Vagina (tissue), 2 donors: ENCODE results near the gene RADX. TPM values are rescaled to one million over a fixed set of nuclear protein-coding genes. Genes with fewer than 3 reads are reported as not detected.

Experiments used
- DNase-seq, 2 donors: peaks; one replicate each; pipeline ENCODE4 v3.0.0-alpha.2; 2017; ENCODE audit errors: extremely low spot score in 2 of 2
- H3K27ac ChIP-seq: fragments of 200-600 bp; sonication (generic); one replicate; pipeline ENCODE4 v1.5.1; 2019
- H3K27me3 ChIP-seq: fragments of 200-600 bp; sonication (generic); one replicate; pipeline ENCODE4 v1.5.1; 2019
- H3K36me3 ChIP-seq, 2 donors: fragments of 200-600 bp; sonication (generic); one replicate each; pipeline ENCODE4 v1.5.1; 2017 to 2019
- H3K4me1 ChIP-seq: fragments of 200-600 bp; sonication (generic); one replicate; pipeline ENCODE4 v1.5.1; 2019
- H3K4me3 ChIP-seq, 2 donors: fragments of 200-600 bp; sonication (generic); 1 replicate in 1 of 2; 2 replicates in 1 of 2; pipeline ENCODE4 v1.5.1; 2016 to 2019
- H3K9me3 ChIP-seq: fragments of 200-600 bp; sonication (generic); one replicate; pipeline ENCODE4 v1.5.1; 2019
- POLR2A ChIP-seq, 2 donors: fragments of 450-650 bp; IDR thresholded peaks; one replicate each; pipeline ENCODE4 v1.6.1; 2017; ENCODE audit warnings: antibody characterized with exemption in 2 of 2, mild to moderate bottlenecking in 2 of 2, moderate library complexity in 2 of 2
- POLR2AphosphoS5 ChIP-seq, 2 donors: sonication (generic); formaldehyde crosslinking; IDR thresholded peaks; one replicate each; pipeline ENCODE4 v1.9.0; 2017; ENCODE audit warnings: antibody characterized with exemption in 2 of 2, mild to moderate bottlenecking in 2 of 2, low read depth in 1 of 2; ENCODE audit not compliant: insufficient read depth in 1 of 2
- intact Hi-C: fragments of 100-400 bp; cut with DNase I; formaldehyde crosslinking; loops from one replicate; pipeline ENCODE4 v1.15.1; 2023
- total RNA-seq: library from RNA; depleted of rRNA; stranded (reverse); fragments of >200 nt; gene quantifications from one replicate; pipeline ENCODE4 v1.2.3, GENCODE V29; 2016
- TF ChIP-seq, protein P1 (sequence below), 3 experiments: fragments of 450-650 bp in 2 of 3; fragments of 200-600 bp in 1 of 3; sonication (generic) in 1 of 3; IDR thresholded peaks; one replicate each; pipeline ENCODE4 v1.5.1; 2017 to 2019; ENCODE audit warnings: antibody characterized with exemption in 3 of 3, mild to moderate bottlenecking in 2 of 3, moderate library complexity in 2 of 3

RADX gene
- total RNA-seq, 1 donor from 2014 or later, result 5.4 TPM

DNA sequence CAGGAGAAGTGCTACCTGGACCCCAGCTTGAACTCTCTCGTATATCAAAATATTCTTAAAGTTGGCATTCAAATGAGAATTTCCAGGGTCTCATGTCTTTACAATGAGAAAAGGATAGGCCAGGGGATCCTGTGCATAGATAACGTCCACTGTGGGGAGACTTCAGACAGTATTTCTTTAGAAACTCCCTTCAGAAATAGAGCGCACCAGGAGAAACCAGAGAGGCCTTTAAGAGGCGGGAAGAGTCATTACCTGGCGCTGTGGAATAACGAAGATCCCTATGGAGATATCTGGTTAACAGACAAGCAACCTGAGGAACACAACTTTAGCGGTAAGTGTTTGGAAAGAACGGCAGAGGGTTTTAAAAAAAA lies 600 bp downstream of the RADX start:
- Histone ChIP-seq H3K4me3 (peak overlapping the region; percentile 44 to 45), H3K27me3 (no peaks in the 10 kb centered on the region), H3K4me1 (no peaks in the 10 kb centered on the region), H3K36me3 (no peaks in the 10 kb centered on the region), H3K9me3 (no peaks in the 10 kb centered on the region), H3K27ac (peak overlapping the region; percentile 5)
- no peak for DNase-seq
- TF ChIP-seq, protein P1, sequence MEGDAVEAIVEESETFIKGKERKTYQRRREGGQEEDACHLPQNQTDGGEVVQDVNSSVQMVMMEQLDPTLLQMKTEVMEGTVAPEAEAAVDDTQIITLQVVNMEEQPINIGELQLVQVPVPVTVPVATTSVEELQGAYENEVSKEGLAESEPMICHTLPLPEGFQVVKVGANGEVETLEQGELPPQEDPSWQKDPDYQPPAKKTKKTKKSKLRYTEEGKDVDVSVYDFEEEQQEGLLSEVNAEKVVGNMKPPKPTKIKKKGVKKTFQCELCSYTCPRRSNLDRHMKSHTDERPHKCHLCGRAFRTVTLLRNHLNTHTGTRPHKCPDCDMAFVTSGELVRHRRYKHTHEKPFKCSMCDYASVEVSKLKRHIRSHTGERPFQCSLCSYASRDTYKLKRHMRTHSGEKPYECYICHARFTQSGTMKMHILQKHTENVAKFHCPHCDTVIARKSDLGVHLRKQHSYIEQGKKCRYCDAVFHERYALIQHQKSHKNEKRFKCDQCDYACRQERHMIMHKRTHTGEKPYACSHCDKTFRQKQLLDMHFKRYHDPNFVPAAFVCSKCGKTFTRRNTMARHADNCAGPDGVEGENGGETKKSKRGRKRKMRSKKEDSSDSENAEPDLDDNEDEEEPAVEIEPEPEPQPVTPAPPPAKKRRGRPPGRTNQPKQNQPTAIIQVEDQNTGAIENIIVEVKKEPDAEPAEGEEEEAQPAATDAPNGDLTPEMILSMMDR (IDR thresholded peaks at IDR 0.05), result no peak
- TF ChIP-seq POLR2A (IDR thresholded peaks at IDR 0.05) (no peak), POLR2AphosphoS5 (IDR thresholded peaks at IDR 0.05; ENCODE audit: insufficient read depth in 1 of 2, low read depth in 1 of 2) (no peak)
- intact Hi-C loops, result no loop called here

DNA sequence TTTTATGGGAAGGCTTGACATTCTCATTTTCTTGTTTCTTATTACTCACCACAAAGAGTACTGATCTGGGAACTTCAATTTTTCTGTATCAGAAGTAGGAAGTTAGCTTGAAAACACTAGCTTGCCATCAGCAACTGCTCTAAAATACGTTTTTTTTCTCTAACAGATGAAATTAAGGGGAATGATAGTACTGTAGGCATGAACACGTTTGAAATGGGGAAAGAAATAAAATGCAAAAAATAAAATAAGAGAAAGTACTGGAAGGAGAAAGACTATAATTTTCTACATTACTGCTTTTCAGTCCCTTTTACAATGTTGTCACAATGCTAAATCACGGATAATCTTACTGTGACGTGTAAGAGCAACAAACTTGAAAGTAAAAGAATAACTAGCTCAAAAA lies 1.5 kb downstream of the RADX start:
- TF ChIP-seq POLR2AphosphoS5 (IDR thresholded peaks at IDR 0.05; ENCODE audit: insufficient read depth in 1 of 2, low read depth in 1 of 2), result no peak
- TF ChIP-seq, protein P1 (IDR thresholded peaks at IDR 0.05), result no peak
- TF ChIP-seq POLR2A (IDR thresholded peaks at IDR 0.05), result no peak
- Histone ChIP-seq H3K27ac (no peak overlapping the region), H3K27me3 (no peaks in the 10 kb centered on the region), H3K4me1 (no peaks in the 10 kb centered on the region), H3K9me3 (no peaks in the 10 kb centered on the region), H3K4me3 (peak overlapping the region in 1 of 2 donors; percentile 44), H3K36me3 (no peaks in the 10 kb centered on the region)
- intact Hi-C loops, result no loop called here
- DNase-seq, result no peak

DNA sequence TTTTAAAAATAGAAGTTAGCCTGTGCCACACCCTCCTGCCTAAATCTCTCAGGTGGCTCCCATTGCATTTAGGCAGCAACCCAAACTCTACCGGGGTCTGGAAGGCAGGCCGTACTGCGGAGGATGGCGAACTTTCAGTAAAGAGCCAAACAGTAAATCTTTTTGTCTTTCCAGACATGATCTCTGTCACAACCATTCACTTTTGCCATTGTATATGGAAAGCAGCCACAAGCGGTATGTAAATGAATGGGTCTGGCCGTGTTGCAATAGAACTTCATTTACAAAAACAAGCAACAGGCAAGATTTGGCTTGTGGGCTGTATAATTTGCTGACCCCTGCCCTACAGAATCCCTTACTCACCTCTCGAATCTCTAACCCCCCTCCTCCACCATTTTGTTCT lies 3.3 kb downstream of the RADX start:
- no peaks in the 10 kb centered on the region for H3K9me3 ChIP-seq
- TF ChIP-seq POLR2AphosphoS5 (IDR thresholded peaks at IDR 0.05; ENCODE audit: insufficient read depth in 1 of 2, low read depth in 1 of 2) (no peak), POLR2A (IDR thresholded peaks at IDR 0.05) (no peak)
- TF ChIP-seq, protein P1 (IDR thresholded peaks at IDR 0.05), result no peak
- no peaks in the 10 kb centered on the region for H3K4me1 ChIP-seq
- H3K36me3 ChIP-seq, result no peaks in the 10 kb centered on the region
- intact Hi-C loops, result no loop called here
- no peak overlapping the region for H3K27ac ChIP-seq
- DNase-seq, result no peak
- no peaks in the 10 kb centered on the region for H3K27me3 ChIP-seq
- H3K4me3 ChIP-seq, result no peak overlapping the region

DNA sequence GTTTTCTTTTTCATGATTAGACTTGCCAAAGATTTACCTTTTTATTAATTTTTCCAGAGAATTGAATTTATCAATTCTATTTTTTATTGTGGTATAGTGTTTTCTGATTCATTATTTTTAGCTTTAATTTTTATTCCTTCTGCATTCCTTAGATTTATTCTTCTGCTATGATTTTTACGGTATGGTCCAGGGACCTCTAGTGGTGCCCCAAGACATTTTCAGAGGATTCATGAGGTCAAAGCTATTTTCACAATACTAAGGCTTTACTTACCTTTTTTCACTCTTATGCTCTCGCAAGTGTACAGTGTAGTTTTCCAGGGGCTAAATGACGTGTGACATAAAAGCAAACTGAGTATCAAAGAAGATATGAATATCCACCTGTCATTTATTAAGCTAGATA lies 8.0 kb downstream of the RADX start:
- no peaks in the 10 kb centered on the region for H3K27me3 ChIP-seq
- H3K4me3 ChIP-seq, result no peak overlapping the region
- intact Hi-C loops, result no loop called here
- no peak for DNase-seq
- H3K9me3 ChIP-seq, result no peaks in the 10 kb centered on the region
- no peaks in the 10 kb centered on the region for H3K36me3 ChIP-seq
- TF ChIP-seq, protein P1 (IDR thresholded peaks at IDR 0.05), result no peak
- TF ChIP-seq POLR2AphosphoS5 (IDR thresholded peaks at IDR 0.05; ENCODE audit: insufficient read depth in 1 of 2, low read depth in 1 of 2) (no peak), POLR2A (IDR thresholded peaks at IDR 0.05) (no peak)
- no peaks in the 10 kb centered on the region for H3K4me1 ChIP-seq
- no peak overlapping the region for H3K27ac ChIP-seq

DNA sequence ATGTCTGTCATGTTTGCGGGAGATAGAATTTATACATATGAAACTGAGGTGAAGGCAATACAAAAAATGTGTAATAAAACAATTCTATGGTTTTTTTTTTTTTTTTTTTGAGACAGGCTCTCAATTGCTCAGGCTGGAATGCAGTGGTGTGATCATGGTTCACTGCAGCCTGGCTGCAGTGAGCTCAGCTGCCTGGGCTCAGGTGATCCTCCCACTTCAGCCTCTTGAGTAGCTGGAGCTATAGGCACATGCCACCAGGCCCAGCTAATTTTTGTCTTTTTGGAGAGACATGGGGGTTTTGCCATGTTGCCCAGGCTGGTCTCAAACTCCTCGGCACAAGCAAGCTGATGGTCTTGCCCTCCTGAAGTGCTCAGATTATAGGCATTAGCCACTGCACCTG lies 10.1 kb downstream of the RADX start:
- H3K4me1 ChIP-seq, result no peaks in the 10 kb centered on the region
- intact Hi-C loops, result no loop called here
- H3K36me3 ChIP-seq, result no peaks in the 10 kb centered on the region
- DNase-seq, result no peak
- no peak overlapping the region for H3K4me3 ChIP-seq
- H3K27ac ChIP-seq, result no peak overlapping the region
- TF ChIP-seq, protein P1 (IDR thresholded peaks at IDR 0.05), result no peak
- TF ChIP-seq POLR2AphosphoS5 (IDR thresholded peaks at IDR 0.05; ENCODE audit: insufficient read depth in 1 of 2, low read depth in 1 of 2) (no peak), POLR2A (IDR thresholded peaks at IDR 0.05) (no peak)
- no peaks in the 10 kb centered on the region for H3K27me3 ChIP-seq
- H3K9me3 ChIP-seq, result no peaks in the 10 kb centered on the region
